Stimulated activated naive CD8-positive, alpha-beta T cell treated with anti-CD3 and anti-CD28 coated beads, Interleukin-15, amount 100 ng/mL, for 72 hours (primary cell): ENCODE measurements around the gene MYO18B.

Experiments used
- ATAC-seq: fragments of 150-1000 bp; cut with Tn5 transposase; 2 replicates; pipeline ENCODE4 v1.10.0; 2021; ENCODE audit warnings: mild to moderate bottlenecking, moderate library complexity
- DNase-seq, 2 donors: peaks; one replicate each; pipeline ENCODE4 v3.0.0; 2021 to 2022
- H3K27ac Mint-ChIP-seq, 2 donors: one replicate each; pipeline ENCODE4 v1.8.0; 2022; ENCODE audit warnings: mild to moderate bottlenecking in 2 of 2, mixed read lengths in 2 of 2, moderate library complexity in 2 of 2
- H3K27me3 Mint-ChIP-seq: one replicate; pipeline ENCODE4 v1.8.0; 2022; ENCODE audit warnings: mixed read lengths
- H3K4me1 Mint-ChIP-seq: one replicate; pipeline ENCODE4 v1.8.0; 2022; ENCODE audit warnings: mild to moderate bottlenecking, mixed read lengths
- H3K4me3 Mint-ChIP-seq, 2 donors: one replicate each; pipeline ENCODE4 v1.8.0; 2022; ENCODE audit warnings: mild to moderate bottlenecking in 2 of 2, mixed read lengths in 2 of 2, moderate library complexity in 1 of 2
- H3K9me3 Mint-ChIP-seq, 2 donors: one replicate each; pipeline ENCODE4 v1.8.0; 2022; ENCODE audit warnings: mixed read lengths in 2 of 2

The MYO18B gene

DNA sequence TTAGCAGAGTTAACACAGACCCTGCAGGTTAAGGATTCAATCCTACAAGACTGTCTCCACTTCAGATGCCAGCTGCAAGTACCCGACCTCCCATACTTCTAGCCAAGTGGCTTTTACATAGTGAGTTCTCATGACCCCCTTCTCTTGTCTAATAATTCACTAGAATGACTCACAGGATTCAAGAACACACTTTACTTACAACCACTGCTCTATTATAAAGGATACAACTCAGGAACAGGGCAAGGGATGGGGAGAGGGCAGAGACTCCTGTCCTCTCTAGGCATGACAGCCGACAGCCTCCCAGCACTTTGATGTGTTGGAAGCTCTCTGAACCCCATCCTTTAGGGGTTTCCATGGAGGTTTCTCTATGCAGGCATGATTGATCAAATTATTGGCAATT, 60.0 kb downstream of the MYO18B start:
- Mint-ChIP-seq H3K27ac (no peak overlapping the region), H3K27me3 (peaks cover 16% of the 10 kb centered on the region), H3K9me3 (no peaks in the 10 kb centered on the region), H3K4me3 (no peak overlapping the region), H3K4me1 (no peaks in the 10 kb centered on the region)
- ATAC-seq (no peak), DNase-seq (no peak)

DNA sequence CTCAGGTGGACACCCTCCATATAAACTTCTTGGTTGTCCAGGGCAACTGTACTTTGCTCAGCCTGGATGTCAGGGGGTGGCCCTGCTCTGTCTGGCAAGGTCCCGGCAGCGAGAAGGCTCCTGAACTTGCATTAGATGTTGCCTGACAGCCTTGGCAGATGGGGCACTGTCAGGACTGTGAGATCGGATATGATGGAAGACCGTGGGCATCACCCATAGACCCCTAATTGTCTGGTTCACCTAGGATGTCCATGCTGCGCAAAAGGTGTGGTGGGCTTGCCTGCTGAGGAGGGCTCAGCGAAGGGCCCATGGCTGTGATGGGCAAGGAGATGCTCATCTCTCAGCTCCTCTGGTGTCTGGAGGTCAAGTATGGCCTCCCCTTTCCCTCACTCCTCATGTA, 62.7 kb downstream of the MYO18B start:
- H3K4me1 Mint-ChIP-seq = no peaks in the 10 kb centered on the region
- peaks cover 16% of the 10 kb centered on the region for H3K27me3 Mint-ChIP-seq
- ATAC-seq (no peak), DNase-seq (no peak)
- H3K4me3 Mint-ChIP-seq = no peak overlapping the region
- H3K9me3 Mint-ChIP-seq = no peaks in the 10 kb centered on the region
- peak overlapping the region in 1 of 2 donors; percentile 8 for H3K27ac Mint-ChIP-seq

DNA sequence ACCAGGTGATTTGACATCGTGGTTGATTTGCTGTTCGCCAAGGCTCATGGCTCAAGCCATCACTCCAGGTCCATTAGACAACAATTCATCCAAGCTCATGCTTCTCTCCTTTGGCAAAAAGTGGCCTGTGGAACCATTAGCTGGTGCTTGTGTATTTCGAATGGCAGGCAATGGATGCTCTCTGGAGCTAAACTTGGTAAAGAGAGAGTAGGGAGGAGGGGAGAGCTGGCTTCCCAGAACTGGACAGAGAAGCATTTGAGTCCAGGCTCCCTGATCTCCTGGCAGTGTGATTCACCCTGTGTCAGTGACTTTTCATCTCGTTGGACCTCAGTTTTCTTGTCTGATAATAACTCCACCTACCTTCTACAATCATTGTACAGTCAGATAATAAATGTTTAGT, 64.6 kb downstream of the MYO18B start:
- DNase-seq = no peak
- H3K27ac Mint-ChIP-seq = peak overlapping the region in 1 of 2 donors; percentile 92
- no peak for ATAC-seq
- peaks cover 8% of the 10 kb centered on the region for H3K27me3 Mint-ChIP-seq
- no peaks in the 10 kb centered on the region for H3K9me3 Mint-ChIP-seq
- no peak overlapping the region for H3K4me3 Mint-ChIP-seq
- no peaks in the 10 kb centered on the region for H3K4me1 Mint-ChIP-seq

DNA sequence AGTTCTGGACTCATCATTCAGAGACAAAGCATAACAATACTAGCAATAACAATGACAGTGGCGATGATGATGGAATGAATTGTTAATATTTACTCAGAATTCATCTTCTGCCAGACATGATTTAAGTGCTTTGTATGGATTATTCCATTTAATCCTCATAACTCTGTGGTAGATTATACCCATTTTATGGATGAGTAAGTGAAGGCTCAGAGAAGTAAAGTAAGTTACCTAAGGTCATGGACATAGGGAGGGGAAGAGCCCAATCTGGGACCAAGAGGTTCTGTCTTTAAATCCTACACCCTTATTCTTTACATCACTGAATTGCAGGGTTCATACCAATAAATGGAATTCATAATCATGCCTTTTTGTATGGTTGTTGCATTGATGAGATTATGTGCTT, 72.7 kb downstream of the MYO18B start:
- H3K4me3 Mint-ChIP-seq = no peak overlapping the region
- H3K4me1 Mint-ChIP-seq = no peaks in the 10 kb centered on the region
- ATAC-seq = no peak

DNA sequence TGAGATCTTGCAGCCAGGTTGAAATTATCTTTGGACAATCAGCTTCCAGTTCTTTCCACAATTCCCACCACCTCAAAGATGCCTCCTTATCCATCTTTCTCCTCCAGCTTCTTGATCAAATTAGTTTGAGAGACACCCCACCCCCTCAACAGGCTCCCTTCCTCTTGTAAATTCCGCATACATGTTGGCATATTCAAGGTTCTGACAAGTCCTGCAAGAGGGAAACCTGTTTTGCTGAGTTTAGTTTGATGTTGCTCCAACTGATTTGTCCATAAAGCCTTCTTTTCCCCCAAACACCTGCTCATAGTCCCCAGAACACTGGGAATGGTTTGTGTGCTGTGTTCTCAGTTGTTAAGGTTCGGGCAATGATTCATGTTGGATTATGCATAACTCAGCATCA, 73.6 kb downstream of the MYO18B start:
- no peak overlapping the region for H3K27ac Mint-ChIP-seq
- H3K4me1 Mint-ChIP-seq = no peaks in the 10 kb centered on the region
- no peak for ATAC-seq
- no peak for DNase-seq
- H3K9me3 Mint-ChIP-seq = peaks cover 5 to 8% of the 10 kb centered on the region in 2 donors
- H3K4me3 Mint-ChIP-seq = no peak overlapping the region
- peaks cover 53% of the 10 kb centered on the region for H3K27me3 Mint-ChIP-seq

More for the DNA sequence above, 72.7 kb downstream of the MYO18B start:
- peaks cover under 1 to 2% of the 10 kb centered on the region in 2 donors for H3K9me3 Mint-ChIP-seq
- DNase-seq = no peak
- H3K27me3 Mint-ChIP-seq = peaks cover 47% of the 10 kb centered on the region
- no peak overlapping the region for H3K27ac Mint-ChIP-seq

DNA sequence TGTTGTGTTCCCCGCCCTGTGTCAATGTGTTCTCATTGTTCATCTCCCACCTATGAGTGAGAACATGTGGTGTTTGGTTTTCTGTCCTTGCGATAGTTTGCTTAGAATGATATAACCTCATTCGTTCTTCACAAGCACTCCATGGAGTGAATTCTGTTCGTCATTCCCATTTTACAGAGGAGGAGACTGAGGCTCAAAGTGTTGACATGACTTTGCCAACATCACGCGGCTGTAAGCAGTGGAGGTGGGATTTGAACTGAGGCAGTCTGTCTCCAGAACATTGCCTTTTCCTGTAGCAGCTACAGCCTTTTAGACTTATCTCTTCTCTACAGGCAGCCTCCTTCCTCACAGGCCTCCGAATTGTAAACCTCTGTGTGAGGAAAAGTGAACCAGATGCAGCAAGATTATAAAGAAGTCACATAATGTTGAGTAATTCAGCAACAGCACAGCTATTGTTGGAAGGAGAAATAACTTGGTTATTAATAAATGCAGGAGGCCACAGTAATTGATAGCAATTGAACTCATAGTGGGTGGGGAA, 74.6 kb downstream of the MYO18B start:
- ATAC-seq (no peak), DNase-seq (no peak)
- Mint-ChIP-seq H3K9me3 (peaks cover 5 to 8% of the 10 kb centered on the region in 2 donors), H3K4me3 (no peak overlapping the region), H3K27me3 (peaks cover 59% of the 10 kb centered on the region), H3K4me1 (no peaks in the 10 kb centered on the region), H3K27ac (no peak overlapping the region)

DNA sequence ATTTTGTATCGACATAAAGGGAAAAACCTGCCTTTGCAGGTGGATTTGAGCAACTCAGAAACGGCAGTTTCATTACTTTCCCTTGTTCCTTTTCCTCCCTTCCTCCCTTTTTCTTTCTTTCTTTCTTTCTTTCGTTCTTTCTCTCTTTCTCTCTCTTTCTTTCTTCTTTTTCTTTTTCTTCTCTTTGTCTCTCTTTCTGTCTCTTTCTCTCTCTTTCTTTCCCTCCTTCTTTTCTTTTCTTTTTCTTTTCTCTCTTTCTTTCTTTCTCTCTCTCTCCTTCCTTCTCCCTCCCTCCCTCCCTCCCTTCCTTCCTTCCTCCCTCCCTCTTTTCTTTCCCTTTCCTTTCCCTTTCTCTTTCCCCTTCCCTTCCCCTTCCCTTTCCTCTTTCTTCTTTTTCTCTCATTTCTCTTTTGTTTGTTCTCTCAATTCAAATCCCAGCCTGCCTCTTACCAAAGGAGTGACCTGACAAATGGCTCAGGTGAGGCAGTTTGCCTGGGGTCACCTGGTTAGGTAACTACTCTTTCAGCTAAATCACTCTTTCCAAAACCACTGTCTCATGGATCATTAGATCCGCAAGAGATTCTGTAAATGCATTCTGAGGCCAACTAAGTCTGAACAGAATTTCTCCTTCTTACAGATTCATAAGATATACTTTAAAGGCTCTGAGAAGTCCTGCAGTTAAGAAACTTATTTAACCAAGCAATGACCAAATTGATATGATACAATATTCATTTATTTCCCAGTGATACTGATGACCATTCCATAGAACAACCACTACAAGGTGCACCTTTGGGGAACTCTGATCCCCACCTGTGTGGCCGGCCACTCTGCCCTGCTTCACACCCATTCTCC, 75.3 kb downstream of the MYO18B start:
- Mint-ChIP-seq H3K4me1 (no peaks in the 10 kb centered on the region), H3K9me3 (peaks cover 6 to 13% of the 10 kb centered on the region in 2 donors), H3K27ac (peak overlapping the region in 1 of 2 donors; percentile 1), H3K27me3 (peaks cover 62% of the 10 kb centered on the region), H3K4me3 (no peak overlapping the region)
- no peak for DNase-seq
- ATAC-seq = no peak

DNA sequence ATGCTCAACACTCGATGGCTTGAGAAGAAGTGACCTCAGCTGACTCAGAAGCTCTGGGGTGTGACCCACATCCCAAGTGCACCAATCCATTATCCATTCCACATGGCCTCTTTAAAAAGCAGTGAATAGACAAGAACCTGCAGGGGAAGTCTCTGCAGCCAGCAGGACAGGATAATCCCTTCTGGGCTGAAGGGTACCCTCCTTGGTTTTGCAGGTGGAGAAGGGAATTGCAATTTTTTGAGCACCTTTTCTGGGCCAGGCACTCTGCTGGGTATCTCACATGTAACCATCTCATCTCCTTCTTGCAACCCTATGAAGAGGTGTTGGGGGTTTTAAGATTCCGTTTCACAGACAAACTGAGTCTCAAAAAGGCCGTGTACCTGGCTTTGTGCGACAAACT, 76.6 kb downstream of the MYO18B start:
- Mint-ChIP-seq H3K27me3 (peaks cover 70% of the 10 kb centered on the region), H3K4me1 (no peaks in the 10 kb centered on the region)
- no peak for ATAC-seq

DNA sequence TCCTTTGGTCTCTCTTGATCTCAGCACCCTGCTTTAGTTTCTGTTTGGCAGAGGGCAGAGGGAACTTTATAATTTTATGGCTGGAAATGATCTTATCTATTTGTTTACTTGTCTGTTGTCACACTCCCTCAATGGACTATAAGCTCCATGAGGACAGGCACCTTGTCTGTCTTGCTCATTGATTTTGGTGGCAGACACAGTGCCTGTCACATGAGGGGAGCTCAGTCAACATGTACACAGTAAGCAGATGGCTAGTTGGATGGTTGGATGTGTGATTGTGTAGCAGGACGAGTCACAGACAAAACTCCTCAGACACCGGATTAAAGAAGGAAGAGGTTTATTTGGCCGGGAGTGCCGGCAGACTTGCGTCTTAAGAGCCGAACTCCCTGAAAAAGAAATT, 80.4 kb downstream of the MYO18B start:
- peaks cover 72% of the 10 kb centered on the region for H3K27me3 Mint-ChIP-seq
- ATAC-seq (no peak), DNase-seq (no peak)
- H3K4me1 Mint-ChIP-seq = no peaks in the 10 kb centered on the region
- peaks cover 9 to 16% of the 10 kb centered on the region in 2 donors for H3K9me3 Mint-ChIP-seq
- H3K27ac Mint-ChIP-seq = no peak overlapping the region
- H3K4me3 Mint-ChIP-seq = no peak overlapping the region

More for the DNA sequence above, 76.6 kb downstream of the MYO18B start:
- H3K9me3 Mint-ChIP-seq = peaks cover 9 to 16% of the 10 kb centered on the region in 2 donors
- H3K4me3 Mint-ChIP-seq = no peak overlapping the region
- DNase-seq = no peak
- no peak overlapping the region for H3K27ac Mint-ChIP-seq

DNA sequence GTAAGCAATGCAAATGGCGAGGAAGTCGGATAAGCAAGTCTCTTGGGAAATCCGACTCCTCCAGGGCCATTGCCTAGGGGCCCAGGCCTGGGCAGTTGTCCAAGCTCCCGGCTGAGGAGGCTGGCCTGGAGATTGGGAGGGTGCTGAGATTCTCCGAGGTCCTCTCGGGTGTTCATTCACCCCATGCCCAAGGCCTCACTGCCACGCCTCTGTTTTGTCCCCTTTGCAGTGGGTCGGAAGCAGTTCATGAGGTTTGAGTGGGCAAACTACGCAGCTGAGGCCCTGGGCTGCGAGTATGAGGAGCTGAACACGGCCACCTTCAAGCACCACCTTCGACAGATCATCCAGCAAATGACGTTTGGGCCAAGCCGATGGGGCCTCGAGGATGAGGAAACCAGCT, 81.3 kb downstream of the MYO18B start:
- Mint-ChIP-seq H3K4me3 (no peak overlapping the region), H3K27ac (no peak overlapping the region), H3K27me3 (peaks cover 63% of the 10 kb centered on the region), H3K9me3 (peaks cover 9 to 16% of the 10 kb centered on the region in 2 donors), H3K4me1 (no peaks in the 10 kb centered on the region)
- DNase-seq (no peak), ATAC-seq (no peak)

DNA sequence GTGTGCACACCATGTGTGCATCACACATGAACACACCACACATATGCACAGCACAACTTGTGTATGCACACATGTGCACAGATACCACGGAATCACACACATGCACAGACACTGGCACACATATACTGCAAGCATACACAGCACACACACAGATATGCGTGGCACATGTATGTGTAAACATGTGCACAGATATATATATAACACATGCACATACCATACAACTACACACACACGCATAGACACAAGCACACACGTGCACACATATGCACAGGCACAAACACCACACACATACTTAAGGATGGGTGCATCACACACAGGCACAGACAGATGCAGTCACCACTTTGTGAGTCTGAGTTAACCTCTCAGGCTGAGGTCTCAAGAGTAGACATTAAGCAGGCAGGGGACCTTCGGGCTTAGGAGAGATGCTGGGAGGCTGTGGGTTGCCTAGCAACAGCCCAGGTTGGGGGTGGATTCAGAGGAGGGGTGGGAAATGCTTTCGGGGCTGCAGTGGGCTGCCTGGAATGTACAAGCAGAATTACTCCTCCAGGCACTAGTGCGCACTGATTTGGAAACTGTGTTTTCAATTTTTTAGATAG, 82.9 kb downstream of the MYO18B start:
- ATAC-seq (no peak), DNase-seq (no peak)
- Mint-ChIP-seq H3K27me3 (peaks cover 48% of the 10 kb centered on the region), H3K9me3 (peaks cover 7 to 12% of the 10 kb centered on the region in 2 donors), H3K27ac (no peak overlapping the region), H3K4me3 (no peak overlapping the region), H3K4me1 (no peaks in the 10 kb centered on the region)

DNA sequence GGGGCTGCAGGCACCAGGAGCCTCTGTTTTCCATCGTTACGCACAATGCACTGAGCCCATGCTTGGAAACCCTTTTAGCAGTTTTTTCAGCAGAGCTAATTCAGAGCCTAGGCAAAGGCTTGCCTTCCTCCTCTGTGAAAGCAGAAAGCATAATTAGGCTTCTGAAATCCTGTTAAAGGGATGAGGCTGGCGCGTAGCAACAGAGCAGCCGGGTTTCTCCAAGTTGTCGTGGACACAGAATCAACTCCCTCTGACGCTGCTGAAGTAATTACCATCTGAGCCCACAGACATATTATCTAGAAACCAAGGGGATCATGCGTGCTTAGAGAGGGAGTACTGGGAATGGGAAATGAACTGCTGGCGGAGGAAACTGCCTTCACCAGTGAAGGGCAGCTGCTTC, 85.4 kb downstream of the MYO18B start:
- DNase-seq (no peak), ATAC-seq (no peak)
- Mint-ChIP-seq H3K9me3 (peaks cover 2 to 3% of the 10 kb centered on the region in 2 donors), H3K27me3 (peaks cover 30% of the 10 kb centered on the region), H3K4me3 (no peak overlapping the region), H3K4me1 (no peaks in the 10 kb centered on the region), H3K27ac (no peak overlapping the region)

DNA sequence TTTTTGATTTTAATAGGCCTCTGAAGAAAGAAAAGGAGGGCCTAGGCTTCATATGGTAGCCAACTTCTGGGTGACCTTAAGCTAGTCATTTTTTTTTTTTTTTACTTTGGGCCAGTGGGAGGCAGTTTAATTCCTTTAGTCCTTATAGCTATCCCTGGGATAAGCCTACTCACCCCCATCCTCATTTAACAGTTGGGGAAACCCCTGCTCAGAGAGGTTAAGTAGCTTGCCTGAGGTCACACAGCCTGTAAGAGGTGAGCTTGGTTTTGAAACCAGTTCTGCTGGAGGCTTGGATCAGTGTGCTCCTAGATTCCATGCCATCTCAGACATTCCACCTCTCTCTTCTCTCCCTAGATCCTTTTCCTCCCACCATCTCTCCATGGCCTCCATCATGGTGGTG, 86.4 kb downstream of the MYO18B start:
- Mint-ChIP-seq H3K27me3 (peaks cover 21% of the 10 kb centered on the region), H3K4me3 (no peak overlapping the region), H3K27ac (no peak overlapping the region), H3K9me3 (no peaks in the 10 kb centered on the region), H3K4me1 (no peaks in the 10 kb centered on the region)
- no peak for DNase-seq
- ATAC-seq = no peak

DNA sequence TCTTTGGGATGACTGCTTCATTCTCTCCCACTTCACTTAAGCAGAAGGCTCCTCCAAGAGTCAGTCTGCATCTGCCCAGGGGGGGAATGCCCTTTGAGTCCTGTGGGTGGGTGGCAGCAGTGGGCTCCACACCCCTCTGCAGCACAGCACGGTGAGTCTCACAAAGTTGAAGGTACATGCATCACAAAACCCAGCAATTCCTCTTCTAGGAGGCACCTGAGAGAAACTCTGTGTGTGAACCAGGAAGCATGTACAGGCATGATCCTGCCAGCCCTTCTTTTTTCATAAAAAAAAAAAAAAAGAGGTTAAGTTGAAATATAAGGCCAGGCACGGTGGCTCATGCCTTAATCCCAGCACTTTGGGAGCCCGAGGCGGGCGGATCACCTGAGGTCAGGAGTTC, 87.2 kb downstream of the MYO18B start:
- no peak overlapping the region for H3K27ac Mint-ChIP-seq
- no peak for DNase-seq
- no peak overlapping the region for H3K4me3 Mint-ChIP-seq
- ATAC-seq = no peak
- no peaks in the 10 kb centered on the region for H3K9me3 Mint-ChIP-seq
- H3K4me1 Mint-ChIP-seq = no peaks in the 10 kb centered on the region
- H3K27me3 Mint-ChIP-seq = peaks cover 12% of the 10 kb centered on the region

DNA sequence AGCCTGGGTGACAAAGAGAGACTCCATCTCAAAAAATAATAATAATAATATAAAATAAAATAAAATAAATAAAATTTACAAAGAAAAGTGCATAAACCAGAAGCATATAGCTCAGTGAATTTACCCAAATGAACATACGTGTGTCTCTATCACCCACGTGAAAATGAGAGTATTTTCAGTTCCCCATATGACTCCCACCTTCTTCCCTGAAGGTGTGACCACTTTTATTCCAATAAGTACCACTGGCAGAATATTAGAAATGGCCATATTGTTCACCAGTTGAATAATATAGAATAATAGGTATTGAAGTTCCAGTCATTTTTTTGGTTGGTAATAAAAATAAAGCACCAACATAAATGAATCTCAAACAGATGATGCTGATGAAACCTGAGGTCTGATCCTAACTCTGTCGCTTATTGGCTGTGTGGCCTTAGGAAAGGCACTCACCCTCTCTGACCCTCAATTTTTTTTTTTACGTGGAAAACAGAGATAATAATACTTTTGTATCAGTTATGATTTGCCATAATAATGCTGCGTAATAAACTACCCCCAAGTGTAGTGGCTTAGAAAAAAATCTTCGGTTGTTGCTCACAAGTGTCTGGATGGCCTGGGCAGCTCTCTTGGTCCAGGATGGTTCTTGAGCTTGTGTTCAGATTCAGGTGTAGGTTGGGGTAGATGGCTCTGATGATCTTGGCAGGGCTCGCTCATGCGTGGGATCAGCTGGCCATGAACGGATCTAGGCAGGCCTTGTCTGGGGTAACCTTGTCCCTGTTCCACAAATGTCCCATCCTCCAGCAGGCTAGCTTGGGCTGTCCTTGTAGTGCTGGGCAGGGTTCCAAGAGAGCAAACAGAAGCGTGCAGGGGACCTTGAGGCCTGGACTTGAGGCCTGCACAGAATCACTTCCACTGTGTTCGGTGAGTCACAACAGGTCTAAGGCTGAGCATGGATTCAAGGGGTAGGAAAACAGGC, 88.1 kb downstream of the MYO18B start:
- peaks cover 8% of the 10 kb centered on the region for H3K27me3 Mint-ChIP-seq
- ATAC-seq = no peak

More for the DNA sequence above, 88.1 kb downstream of the MYO18B start:
- no peak for DNase-seq
- Mint-ChIP-seq H3K4me1 (no peaks in the 10 kb centered on the region), H3K9me3 (no peaks in the 10 kb centered on the region), H3K27ac (no peak overlapping the region), H3K4me3 (no peak overlapping the region)
